GM19452 (cell line): Measurements from ENCODE around the gene NAT14.
"Not testable (repeated sequence)": the region's sequence is repeated elsewhere in the genome, so short reads cannot be mapped to it uniquely, and the experiment has no call there.

Source experiments
- ATAC-seq: cut with Tn5 transposase; IDR thresholded peaks from one replicate; pipeline ENCODE4 v1.9.1; 2021; ENCODE audit not compliant: unreplicated experiment

The NAT14 gene, protein sequence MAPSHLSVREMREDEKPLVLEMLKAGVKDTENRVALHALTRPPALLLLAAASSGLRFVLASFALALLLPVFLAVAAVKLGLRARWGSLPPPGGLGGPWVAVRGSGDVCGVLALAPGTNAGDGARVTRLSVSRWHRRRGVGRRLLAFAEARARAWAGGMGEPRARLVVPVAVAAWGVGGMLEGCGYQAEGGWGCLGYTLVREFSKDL

GRCh38 chr19:55484593-55485438, at the start of gene NAT14:
TSS of gene NAT14 (plus strand) at chr19:55485188. CDS start at chr19:55485709, 521 bp downstream.
- no peak for ATAC-seq

DNA sequence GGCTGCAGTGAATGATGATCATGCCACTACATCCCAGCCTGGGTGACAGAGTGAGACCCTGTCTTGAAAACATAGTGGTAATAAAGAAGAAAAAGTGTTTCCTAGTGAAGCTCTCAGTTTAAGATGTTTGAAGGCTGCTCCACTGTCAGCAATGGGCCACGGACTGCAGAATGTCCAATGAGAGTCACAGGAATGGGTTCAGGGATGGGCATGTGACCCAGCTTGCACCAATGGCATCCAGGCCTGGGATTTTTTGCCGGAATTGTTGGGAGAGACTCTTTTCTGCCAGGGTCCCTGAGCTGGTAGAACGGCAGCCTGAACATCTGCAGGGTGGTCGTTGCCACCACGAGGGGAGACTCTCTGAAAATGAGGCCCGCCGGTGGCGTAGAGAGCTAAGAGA, 48.1 kb upstream of the NAT14 start:
- no peak for ATAC-seq

- no peak for ATAC-seq
Observed at GRCh38 chr19:55437410-55437809, 47.6 kb upstream of the NAT14 start.

- no peak for ATAC-seq
Observed at GRCh38 chr19:55439052-55439451, 45.9 kb upstream of the NAT14 start.

GRCh38 chr19:55440411-55441105, 44.4 kb upstream of the NAT14 start:
- no peak for ATAC-seq

GRCh38 chr19:55441319-55441691, 43.7 kb upstream of the NAT14 start:
- no peak for ATAC-seq

- no peak for ATAC-seq
Observed at GRCh38 chr19:55441692-55442321, 43.2 kb upstream of the NAT14 start.

DNA sequence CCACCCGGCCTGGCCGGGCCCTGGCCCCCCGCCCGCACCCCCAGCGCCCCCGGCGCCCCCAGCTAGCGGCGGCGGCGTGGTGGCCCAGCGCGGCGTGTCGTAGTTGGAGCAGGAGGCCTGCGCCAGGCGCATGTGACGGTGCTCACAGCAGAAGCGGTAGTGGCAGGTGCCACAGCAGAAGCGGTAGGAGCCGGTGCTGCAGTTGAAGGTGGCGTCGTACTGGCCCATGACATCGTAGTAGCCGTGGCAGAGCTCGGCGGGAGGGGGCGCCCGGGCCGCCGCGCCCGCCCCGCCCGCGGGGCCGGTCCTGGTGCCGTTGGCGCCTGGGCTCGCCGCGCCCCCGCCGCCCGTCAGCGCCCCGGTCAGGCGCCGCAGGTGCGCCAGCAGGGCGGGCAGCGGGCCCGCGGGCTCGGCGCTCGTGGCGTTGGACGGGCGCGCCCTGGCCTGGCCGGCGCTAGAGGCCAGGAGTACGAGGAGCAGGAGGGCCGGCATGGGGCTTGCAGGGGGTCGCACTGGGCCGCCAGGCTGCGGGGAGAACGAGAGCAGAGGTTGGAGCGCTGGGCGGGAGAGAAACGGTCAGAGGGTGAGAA, 42.5 kb upstream of the NAT14 start:
- ATAC-seq = no peak

DNA sequence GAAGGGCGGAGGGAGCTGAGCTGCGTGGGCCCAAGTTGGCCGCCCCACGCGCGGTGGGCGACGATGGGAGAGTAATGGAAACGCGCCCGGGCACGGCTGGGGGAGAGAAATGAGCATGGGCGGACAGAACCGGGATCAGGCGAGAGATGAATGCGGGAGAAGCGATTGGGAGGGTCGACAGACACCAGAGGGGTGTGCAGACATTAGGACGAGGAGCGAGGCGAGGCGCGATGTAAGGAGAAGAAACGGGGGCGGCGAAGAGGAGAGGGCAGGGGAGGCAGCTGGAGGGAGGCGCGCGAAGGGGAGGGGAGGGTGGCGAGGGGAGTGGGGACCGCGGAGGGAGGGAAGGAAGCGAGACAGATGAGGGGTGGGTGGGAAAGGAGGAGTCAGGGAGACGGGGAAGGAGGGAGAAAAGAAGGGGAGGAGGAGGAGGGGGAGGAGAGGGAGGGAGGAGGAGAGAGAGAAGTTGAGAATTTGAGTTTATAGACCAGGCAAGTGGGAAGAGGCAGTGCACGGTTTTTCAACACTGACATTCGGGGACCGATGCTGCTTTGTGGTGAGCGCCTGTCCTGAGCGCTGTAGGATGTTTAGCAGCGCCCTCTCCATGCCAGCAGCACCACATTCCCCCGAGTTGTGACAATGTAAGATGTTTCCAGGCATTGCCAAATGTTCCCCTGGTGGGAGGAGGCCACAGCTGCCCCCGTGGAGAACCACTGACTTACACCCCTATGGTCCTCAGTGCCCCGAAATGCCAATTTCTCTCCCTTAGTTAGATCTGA, 41.8 kb upstream of the NAT14 start, which contains the start of gene SHISA7:
Gene SHISA7 (minus strand): TSS at position 256 of the 779 bp plus-strand sequence. CDS start 437 bp downstream, outside the sequence.
- no peak for ATAC-seq

GRCh38 chr19:55443824-55444480, 41.0 kb upstream of the NAT14 start:
- ATAC-seq = no peak

DNA sequence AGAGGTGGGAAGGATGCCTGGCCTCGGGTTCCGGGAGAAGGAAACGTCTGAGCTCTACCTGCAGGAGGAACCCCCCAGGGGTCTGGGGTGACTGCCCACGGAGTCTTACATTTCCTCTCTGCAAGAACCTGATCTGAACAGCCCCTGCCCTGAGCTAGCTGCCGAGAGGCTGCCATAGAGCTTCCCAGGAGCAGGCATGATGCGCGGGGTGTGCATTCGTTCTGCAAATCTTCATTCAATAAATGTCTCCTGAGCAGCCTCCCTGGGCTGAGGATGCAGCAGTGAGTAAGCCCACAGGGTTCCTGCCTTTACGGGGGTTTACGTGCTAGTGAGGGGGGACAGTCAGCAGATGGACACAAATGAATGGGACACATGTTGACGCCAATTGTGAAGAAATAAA, 40.3 kb upstream of the NAT14 start:
- no peak for ATAC-seq

- no peak for ATAC-seq
Observed at GRCh38 chr19:55446060-55446459, 38.9 kb upstream of the NAT14 start.

GRCh38 chr19:55447421-55448174, 37.4 kb upstream of the NAT14 start:
- no peak for ATAC-seq

- ATAC-seq = not testable (repeated sequence)
Observed at GRCh38 chr19:55448175-55448490, 36.9 kb upstream of the NAT14 start.

DNA sequence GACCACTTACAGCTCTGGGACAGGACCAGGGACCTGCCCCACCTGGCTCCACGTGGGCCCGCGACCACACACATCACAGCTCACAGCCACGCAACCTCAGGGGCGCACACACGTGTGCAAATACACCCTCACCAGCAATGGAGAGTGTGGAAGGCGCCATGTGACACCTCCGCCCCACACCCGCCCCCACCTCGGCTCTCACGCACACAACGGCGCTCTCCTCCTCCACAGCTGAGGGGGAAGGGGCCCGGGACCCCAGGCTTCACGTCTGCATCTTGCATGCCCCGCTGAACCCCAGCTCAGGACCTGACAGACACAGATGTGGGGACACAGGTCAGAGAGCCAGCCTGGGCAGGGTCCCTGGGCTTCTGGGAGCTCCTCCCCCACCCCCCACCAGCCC, 35.5 kb upstream of the NAT14 start:
- ATAC-seq = no peak

GRCh38 chr19:55451163-55451964, 33.6 kb upstream of the NAT14 start:
- no peak for ATAC-seq

DNA sequence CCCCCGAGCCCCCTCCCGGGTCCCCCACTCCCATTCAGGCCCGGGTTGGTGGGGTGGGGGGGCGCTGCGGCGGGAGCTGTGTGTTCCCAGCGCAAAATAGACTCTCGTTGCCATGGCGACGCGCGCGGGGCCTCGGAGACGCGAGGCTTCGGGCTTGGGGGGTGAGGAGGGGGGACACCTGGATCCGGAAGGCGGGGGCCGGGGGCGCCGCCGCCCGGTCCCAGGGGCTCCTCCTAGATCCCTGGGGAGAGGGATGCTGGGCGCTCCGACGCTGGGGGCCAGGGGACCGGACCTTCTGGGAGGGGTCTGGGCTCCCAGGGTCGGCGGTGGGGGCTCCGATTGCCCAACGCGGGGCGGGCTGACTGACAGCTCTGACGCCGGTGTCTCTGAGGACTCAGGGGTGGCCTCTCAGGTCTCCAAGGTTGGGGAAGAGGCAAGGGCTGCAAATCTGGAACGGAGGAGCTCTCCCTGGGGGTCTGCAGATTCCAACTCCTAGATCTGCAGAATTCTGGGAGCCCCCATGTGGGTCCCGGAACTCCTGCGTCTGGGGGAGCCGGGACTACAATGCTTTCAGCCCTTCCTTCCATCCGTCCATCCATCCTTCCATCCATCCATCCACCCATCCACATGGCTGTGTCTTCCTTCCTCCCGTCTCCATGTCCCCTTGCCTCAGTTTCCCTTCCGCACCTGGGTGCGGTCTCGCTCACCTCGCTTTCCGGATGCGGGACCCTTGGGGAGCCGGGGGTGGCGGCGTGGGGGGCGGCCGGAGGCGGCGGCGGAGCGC, 32.8 kb upstream of the NAT14 start:
- ATAC-seq = no peak
